Loucy (cell line): ENCODE measurements around the gene SPATC1L.

ENCODE experiments used
- H2AFZ ChIP-seq: fragments of 200-600 bp; sonication (generic); 2 replicates; pipeline ENCODE4 v1.6.0; 2016; ENCODE audit warnings: antibody characterized with exemption, mild to moderate bottlenecking, low read length, moderate library complexity
- H3F3A ChIP-seq: fragments of 200-600 bp; 2 replicates; pipeline ENCODE4 v1.6.0; 2016; ENCODE audit warnings: antibody characterized with exemption, low read depth, mild to moderate bottlenecking
- H3K27me3 ChIP-seq: fragments of 200-600 bp; sonication (generic); 2 replicates; pipeline ENCODE4 v1.6.1; 2014; ENCODE audit warnings: low read length, mild to moderate bottlenecking; ENCODE audit not compliant: insufficient read depth, poor library complexity, severe bottlenecking
- H3K36me3 ChIP-seq: fragments of 200-600 bp; sonication (generic); 2 replicates; pipeline ENCODE4 v1.6.1; 2016; ENCODE audit warnings: low read length; ENCODE audit not compliant: insufficient read depth
- H3K4me1 ChIP-seq: fragments of 200-600 bp; sonication (generic); 2 replicates; pipeline ENCODE4 v1.5.1; 2014; ENCODE audit warnings: low read length, mild to moderate bottlenecking; ENCODE audit not compliant: insufficient read depth, poor library complexity, severe bottlenecking
- H3K4me2 ChIP-seq: fragments of 200-600 bp; sonication (generic); 2 replicates; pipeline ENCODE4 v1.6.0; 2014; ENCODE audit warnings: antibody characterized with exemption, low read length, low read depth, mild to moderate bottlenecking; ENCODE audit not compliant: poor library complexity, severe bottlenecking
- H3K4me3 ChIP-seq: fragments of 200-600 bp; sonication (generic); 2 replicates; pipeline ENCODE4 v1.5.1; 2014; ENCODE audit warnings: low read length, mild to moderate bottlenecking, mixed read lengths; ENCODE audit not compliant: poor library complexity, severe bottlenecking
- H3K79me2 ChIP-seq: fragments of 200-600 bp; sonication (generic); 2 replicates; pipeline ENCODE4 v1.6.1; 2014; ENCODE audit warnings: low read length; ENCODE audit not compliant: insufficient read depth
- H3K9ac ChIP-seq: fragments of 200-600 bp; sonication (generic); 2 replicates; pipeline ENCODE4 v1.6.0; 2014; ENCODE audit warnings: mild to moderate bottlenecking, low read depth, low read length, moderate library complexity; ENCODE audit not compliant: poor library complexity, severe bottlenecking
- H3K9me2 ChIP-seq: fragments of 200-600 bp; sonication (generic); replicated peaks from 2 replicates; pipeline ENCODE4 v1.6.1; 2016; ENCODE audit warnings: low read depth, low read length, mixed read lengths
- H3K9me3 ChIP-seq: fragments of 200-600 bp; sonication (generic); 2 replicates; pipeline ENCODE4 v1.6.1; 2014; ENCODE audit warnings: mild to moderate bottlenecking, antibody characterized with exemption, low read length, low read depth; ENCODE audit not compliant: insufficient read depth
- H4K20me1 ChIP-seq: fragments of 200-600 bp; sonication (generic); 2 replicates; pipeline ENCODE4 v1.6.0; 2014; ENCODE audit warnings: antibody characterized with exemption, low read length, mild to moderate bottlenecking; ENCODE audit not compliant: insufficient read depth, poor library complexity, severe bottlenecking
- CTCF ChIP-seq: fragments of 200-600 bp; sonication (generic); conservative IDR thresholded peaks from 2 replicates; pipeline ENCODE4 v1.5.1; 2014; ENCODE audit warnings: mild to moderate bottlenecking, antibody characterized with exemption, low read length
- EZH2phosphoT487 ChIP-seq: fragments of 200-600 bp; IDR thresholded peaks from 2 replicates; pipeline ENCODE4 v1.6.1; 2018; ENCODE audit warnings: antibody characterized with exemption, mild to moderate bottlenecking, moderate library complexity, borderline replicate concordance

The SPATC1L gene

GRCh38 chr21:46126309-46127238 is 57.7 kb downstream of the SPATC1L start:
- H3K9me3 ChIP-seq, result peaks cover 20% of the 10 kb centered on the region; the same call in 1 of the 2 replicates
- no peak overlapping the region for H3K4me3 ChIP-seq
- no peak overlapping the region for H2AFZ ChIP-seq
- H3K79me2 ChIP-seq, result no peaks in the 10 kb centered on the region
- H3K36me3 ChIP-seq, result no peaks in the 10 kb centered on the region
- no peaks in the 10 kb centered on the region for H3K4me1 ChIP-seq
- no peaks in the 10 kb centered on the region for H3K9me2 ChIP-seq
- no peak overlapping the region for H3K9ac ChIP-seq
- H3K27me3 ChIP-seq, result no peaks in the 10 kb centered on the region
- no peaks in the 10 kb centered on the region for H4K20me1 ChIP-seq
- H3K4me2 ChIP-seq, result no peak overlapping the region
- H3F3A ChIP-seq, result no peaks in the 10 kb centered on the region
- TF ChIP-seq EZH2phosphoT487 (no peak), CTCF (no peak)

- peaks cover 22% of the 10 kb centered on the region; the same call in 1 of the 2 replicates for H3K9me3 ChIP-seq
- H2AFZ ChIP-seq, result no peak overlapping the region
- H3F3A ChIP-seq, result no peaks in the 10 kb centered on the region
- H3K4me2 ChIP-seq, result no peak overlapping the region
- TF ChIP-seq CTCF (no peak), EZH2phosphoT487 (no peak)
- no peaks in the 10 kb centered on the region for H4K20me1 ChIP-seq
- H3K36me3 ChIP-seq, result no peaks in the 10 kb centered on the region
- no peak overlapping the region for H3K9ac ChIP-seq
- no peaks in the 10 kb centered on the region for H3K79me2 ChIP-seq
- H3K4me1 ChIP-seq, result no peaks in the 10 kb centered on the region
- no peak overlapping the region for H3K4me3 ChIP-seq
- H3K9me2 ChIP-seq, result no peaks in the 10 kb centered on the region
- H3K27me3 ChIP-seq, result no peaks in the 10 kb centered on the region
Observed at GRCh38 chr21:46125846-46126301, 58.4 kb downstream of the SPATC1L start.

GRCh38 chr21:46124926-46125845 is 59.1 kb downstream of the SPATC1L start:
- TF ChIP-seq CTCF (no peak), EZH2phosphoT487 (no peak)
- no peak overlapping the region for H3K4me3 ChIP-seq
- H3K79me2 ChIP-seq, result no peaks in the 10 kb centered on the region

More at GRCh38 chr21:46124926-46125845, 59.1 kb downstream of the SPATC1L start:
- Histone ChIP-seq H3F3A (no peaks in the 10 kb centered on the region), H2AFZ (no peak overlapping the region), H3K9me2 (no peaks in the 10 kb centered on the region), H4K20me1 (no peaks in the 10 kb centered on the region), H3K4me1 (no peaks in the 10 kb centered on the region), H3K27me3 (no peaks in the 10 kb centered on the region), H3K9me3 (peaks cover 19% of the 10 kb centered on the region; the same call in 1 of the 2 replicates), H3K9ac (no peak overlapping the region), H3K4me2 (no peak overlapping the region), H3K36me3 (no peaks in the 10 kb centered on the region)
